Thyroid gland (tissue), 4 donors: Measurements from ENCODE around the gene SAMD1. TPM values are rescaled to one million over a fixed set of nuclear protein-coding genes. Genes with fewer than 3 reads are reported as not detected.

Source experiments
- DNase-seq, 2 donors: peaks; one replicate each; pipeline ENCODE4 v3.0.0-alpha.2; 2019
- H3K27ac ChIP-seq, 3 donors: fragments of 200-600 bp; sonication (generic); 1 replicate in 2 of 3; 2 replicates in 1 of 3; pipeline ENCODE4 v1.5.1; 2016 to 2019; ENCODE audit warnings: mild to moderate bottlenecking in 1 of 3, moderate library complexity in 1 of 3
- H3K27me3 ChIP-seq: fragments of 200-600 bp; sonication (generic); one replicate; pipeline ENCODE4 v1.5.1; 2019
- H3K36me3 ChIP-seq, 2 donors: fragments of 200-600 bp; sonication (generic); one replicate each; pipeline ENCODE4 v1.5.1; 2016 to 2019
- H3K4me1 ChIP-seq, 2 donors: fragments of 200-600 bp; sonication (generic); one replicate each; pipeline ENCODE4 v1.5.1; 2017 to 2019
- H3K4me3 ChIP-seq, 3 donors: fragments of 200-600 bp; sonication (generic); replicated peaks in 1 of 3; 1 replicate in 2 of 3; 2 replicates in 1 of 3; pipeline ENCODE4 v1.5.1; 2016; ENCODE audit warnings: mild to moderate bottlenecking in 1 of 3
- H3K9me3 ChIP-seq: fragments of 200-600 bp; sonication (generic); one replicate; pipeline ENCODE4 v1.5.1; 2017
- CTCF ChIP-seq, 6 experiments: fragments of 200-600 bp in 3 of 6; fragments of 450-650 bp in 3 of 6; sonication (generic) in 3 of 6; IDR thresholded peaks; one replicate each; pipeline ENCODE4 v1.5.1; 2016 to 2019; ENCODE audit warnings: antibody characterized with exemption in 6 of 6, mild to moderate bottlenecking in 2 of 6, inconsistent platforms in 1 of 6, moderate library complexity in 1 of 6
- POLR2A ChIP-seq, 2 donors: fragments of 450-650 bp; IDR thresholded peaks; one replicate each; pipeline ENCODE4 v1.6.1; 2017; ENCODE audit warnings: antibody characterized with exemption in 2 of 2, mild to moderate bottlenecking in 2 of 2, moderate library complexity in 1 of 2
- WGBS, 2 donors: methylation state at CpG; one replicate each; pipeline ENCODE4 v1.1.5; 2017; 5-methylcytosine and 5-hydroxymethylcytosine counted together
- intact Hi-C: fragments of 100-400 bp; cut with DNase I; formaldehyde crosslinking; loops from one replicate; pipeline ENCODE4 v1.15.1; 2023
- total RNA-seq, 4 donors: library from RNA; depleted of rRNA; stranded (reverse); fragments of >200 nt; gene quantifications; one replicate each; pipeline ENCODE4 v1.2.3, GENCODE V29; 2016

Gene SAMD1
- total RNA-seq, 4 donors from 2014 or later: 15.2 to 27.3 (median 22.7) TPM

- peak; percentile 81 to 83 for DNase-seq
- intact Hi-C loops: loop anchor here (5.0 kb wide), 1 partner anchor 116 kb away; no protein-coding TSS in a partner anchor
- Histone ChIP-seq H3K27me3 (no peaks in the 10 kb centered on the region), H3K27ac (peak overlapping the region; percentile 67 to 90 (median 85)), H3K36me3 (no peaks in the 10 kb centered on the region), H3K4me3 (peak overlapping the region; percentile 35 to 64 (median 38)), H3K4me1 (peaks cover 15 to 19% of the 10 kb centered on the region in 2 donors), H3K9me3 (no peaks in the 10 kb centered on the region)
- 0 to 12% methylated on average over 3 to 6 of the region's 106 CpGs for WGBS, 2 donors
- peak in 1 of 2 donors; percentile 56 for TF ChIP-seq POLR2A (IDR thresholded peaks at IDR 0.05)
- peak in 3 of 6 experiments; percentile 81 to 94 (median 89) for TF ChIP-seq CTCF (IDR thresholded peaks at IDR 0.05)
Observed at GRCh38 chr19:14073261-14073924, 17.2 kb downstream of the SAMD1 start.

GRCh38 chr19:14072535-14073260 lies 17.9 kb downstream of the SAMD1 start, which contains the start of gene MISP3:
TSS of gene MISP3 (plus strand) at chr19:14072786. CDS start at chr19:14073310, 524 bp downstream.
- peak within 1 kb of the TSS; percentile 67 to 90 (median 85) for H3K27ac ChIP-seq
- DNase-seq: peak; percentile 88 to 90
- TF ChIP-seq CTCF (IDR thresholded peaks at IDR 0.05) (peak in 1 of 6 experiments; percentile 13), POLR2A (IDR thresholded peaks at IDR 0.05) (peak in 1 of 2 donors; percentile 50)
- intact Hi-C loops: loop anchor here (5.0 kb wide), 1 partner anchor 115 kb away; no protein-coding TSS in a partner anchor
- 1% methylated on average over 25 of the region's 51 CpGs; no CpG with 5 or more reads in 1 of the 2 donors for WGBS, 2 donors
- peaks cover 15 to 19% of the 10 kb centered on the region in 2 donors for H3K4me1 ChIP-seq
- peak within 1 kb of the TSS; percentile 35 to 64 (median 38) for H3K4me3 ChIP-seq
- no peaks in the 10 kb centered on the region for H3K36me3 ChIP-seq
- no peaks in the 10 kb centered on the region for H3K9me3 ChIP-seq
- H3K27me3 ChIP-seq: no peaks in the 10 kb centered on the region

GRCh38 chr19:14070268-14071050 lies 20.1 kb downstream of the SAMD1 start:
- Histone ChIP-seq H3K4me3 (no peak overlapping the region), H3K27ac (no peak overlapping the region), H3K27me3 (no peaks in the 10 kb centered on the region), H3K4me1 (peaks cover 11 to 19% of the 10 kb centered on the region in 2 donors), H3K36me3 (no peaks in the 10 kb centered on the region), H3K9me3 (no peaks in the 10 kb centered on the region)
- no peak for TF ChIP-seq CTCF (IDR thresholded peaks at IDR 0.05)
- no peak for TF ChIP-seq POLR2A (IDR thresholded peaks at IDR 0.05)
- no peak for DNase-seq
- intact Hi-C loops: loop anchor here (5.0 kb wide), 1 partner anchor 113 kb away; no protein-coding TSS in a partner anchor
- WGBS, 2 donors: 94 to 97% methylated on average over 33 to 43 of the region's 43 CpGs

GRCh38 chr19:14066134-14066533 lies 24.4 kb downstream of the SAMD1 start:
- H3K4me3 ChIP-seq: no peak overlapping the region
- WGBS, 2 donors: 72 to 82% methylated on average over 2 of the region's 2 CpGs
- no peaks in the 10 kb centered on the region for H3K9me3 ChIP-seq
- intact Hi-C loops: no loop called here
- no peaks in the 10 kb centered on the region for H3K36me3 ChIP-seq
- no peak overlapping the region for H3K27ac ChIP-seq
- no peak for TF ChIP-seq CTCF (IDR thresholded peaks at IDR 0.05)
- no peak for TF ChIP-seq POLR2A (IDR thresholded peaks at IDR 0.05)
- H3K4me1 ChIP-seq: peaks cover 6 to 7% of the 10 kb centered on the region in 2 donors
- DNase-seq: no peak
- no peaks in the 10 kb centered on the region for H3K27me3 ChIP-seq
